ENCODE data around the gene TFF3.

The TFF3 gene, protein sequence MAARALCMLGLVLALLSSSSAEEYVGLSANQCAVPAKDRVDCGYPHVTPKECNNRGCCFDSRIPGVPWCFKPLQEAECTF

DNA sequence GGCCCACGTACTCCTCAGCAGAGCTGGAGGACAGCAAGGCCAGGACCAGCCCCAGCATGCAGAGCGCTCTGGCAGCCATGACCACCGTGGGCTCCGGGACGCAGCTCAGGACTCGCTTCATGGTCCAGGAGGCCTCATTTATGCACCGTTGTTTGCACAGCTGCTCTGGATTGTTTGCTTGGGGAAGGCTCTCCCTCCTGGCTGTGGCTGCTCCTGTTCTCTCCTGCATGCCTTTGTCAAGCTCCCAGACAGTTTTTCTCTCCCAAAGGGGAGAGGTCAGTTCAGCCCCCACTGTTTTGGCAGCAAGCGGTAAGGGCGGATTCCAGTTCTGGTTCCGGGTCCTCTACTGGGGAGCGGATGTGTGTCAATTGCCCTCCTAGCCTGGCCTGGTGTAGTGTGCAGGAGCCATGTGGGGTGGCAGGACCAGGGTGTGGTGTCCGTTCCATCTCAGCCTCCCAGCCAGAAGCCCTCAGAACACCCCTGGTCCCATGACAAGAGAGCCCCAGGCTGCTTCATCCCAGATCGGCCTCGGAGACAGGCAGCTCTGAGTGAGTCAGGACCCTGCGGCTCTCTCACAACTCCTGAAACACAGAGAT lies at the start of gene TFF3:
TFF3 (minus strand) TSS at position 114 of the 596 bp plus-strand sequence; CDS start at position 79, 35 bp downstream.
- Mint-ChIP-seq H3K4me3 (no peak within 1 kb of the TSS), H3K27ac (no peak within 1 kb of the TSS), H3K27me3 (no peaks in the 10 kb centered on the region), H3K4me1 (ENCODE audit: low read depth) (peaks cover 10% of the 10 kb centered on the region), H3K36me3 (ENCODE audit: low read depth) (no peaks in the 10 kb centered on the region), H3K9me3 (no peaks in the 10 kb centered on the region)

DNA sequence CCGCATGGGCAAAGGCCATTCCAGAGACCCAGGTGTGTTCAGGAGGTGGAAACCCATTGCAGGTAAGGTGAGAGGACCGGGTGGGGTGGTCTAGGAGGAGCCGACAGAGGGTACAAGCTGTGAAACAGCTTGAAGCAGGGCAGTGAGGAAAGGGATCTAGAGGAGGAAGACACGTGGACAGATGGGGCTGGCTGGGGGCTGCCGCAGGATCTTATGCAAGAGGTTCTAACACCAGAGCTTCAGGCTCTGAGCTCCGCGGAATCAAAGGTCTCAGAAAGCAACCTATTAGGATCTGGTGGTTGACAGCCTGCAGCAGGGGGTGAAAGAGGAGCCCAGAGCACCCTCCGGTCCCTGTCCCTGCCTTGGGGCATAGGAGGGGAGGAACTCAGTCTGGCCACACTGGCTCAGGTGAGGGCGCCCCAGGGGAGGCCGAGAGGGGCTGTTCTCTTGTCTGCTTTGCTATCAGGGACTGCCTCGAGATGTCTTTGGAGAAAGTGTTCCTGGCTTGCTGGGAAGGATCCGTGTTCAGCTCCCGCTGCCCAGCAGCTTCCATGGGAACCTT lies 49.2 kb upstream of the TFF3 start:
- peaks cover 14% of the 10 kb centered on the region for H3K4me1 Mint-ChIP-seq (ENCODE audit: low read depth)
- no peaks in the 10 kb centered on the region for H3K36me3 Mint-ChIP-seq (ENCODE audit: low read depth)
- no peaks in the 10 kb centered on the region for H3K9me3 Mint-ChIP-seq
- H3K27me3 Mint-ChIP-seq: peaks cover 4% of the 10 kb centered on the region
- peak overlapping the region; percentile 3 for H3K27ac Mint-ChIP-seq
- no peak overlapping the region for H3K4me3 Mint-ChIP-seq

DNA sequence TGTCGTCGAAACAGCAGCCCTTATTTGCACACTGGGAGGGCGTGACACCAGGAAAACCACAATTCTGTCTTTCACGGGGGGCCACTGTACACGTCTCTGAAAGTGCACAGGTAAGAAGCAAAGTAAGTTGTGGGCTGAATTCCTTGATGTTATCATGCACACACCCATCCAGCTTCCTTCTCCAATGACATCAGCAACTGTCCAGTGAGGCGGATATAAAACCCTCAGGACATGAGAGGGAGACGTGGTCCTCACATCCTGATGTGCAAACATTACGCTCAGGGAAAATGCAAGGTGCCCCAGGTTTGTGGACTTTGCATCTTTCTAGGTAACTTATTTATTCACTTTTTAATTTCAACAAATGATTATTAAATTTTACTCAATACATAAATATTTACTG lies 48.1 kb upstream of the TFF3 start:
- Mint-ChIP-seq H3K4me3 (no peak overlapping the region), H3K27ac (no peak overlapping the region), H3K36me3 (ENCODE audit: low read depth) (no peaks in the 10 kb centered on the region), H3K4me1 (ENCODE audit: low read depth) (peaks cover 13% of the 10 kb centered on the region), H3K9me3 (no peaks in the 10 kb centered on the region), H3K27me3 (peaks cover 7% of the 10 kb centered on the region)

DNA sequence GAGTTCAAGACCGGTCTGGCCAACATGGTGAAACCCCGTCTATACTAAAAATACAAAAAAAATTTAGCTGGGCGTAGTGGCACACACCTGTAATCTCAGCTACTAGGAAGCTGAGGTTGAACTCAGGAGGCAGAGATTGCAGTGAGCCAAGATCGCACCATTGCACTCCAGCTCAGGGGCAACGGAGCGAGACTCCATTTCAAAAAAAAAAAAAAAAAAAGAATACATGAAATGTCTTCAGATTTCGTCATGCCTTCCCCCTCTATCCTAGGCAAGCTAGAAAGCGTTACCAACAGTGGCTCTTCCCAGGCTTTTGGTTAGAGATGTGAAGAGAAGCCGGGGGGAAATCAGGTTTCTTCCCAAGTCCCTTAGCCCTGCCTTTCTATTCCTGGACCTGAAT lies 47.5 kb upstream of the TFF3 start:
- Mint-ChIP-seq H3K4me1 (ENCODE audit: low read depth) (peaks cover 9% of the 10 kb centered on the region), H3K4me3 (no peak overlapping the region), H3K9me3 (no peaks in the 10 kb centered on the region), H3K36me3 (ENCODE audit: low read depth) (no peaks in the 10 kb centered on the region), H3K27ac (no peak overlapping the region), H3K27me3 (peaks cover 7% of the 10 kb centered on the region)

DNA sequence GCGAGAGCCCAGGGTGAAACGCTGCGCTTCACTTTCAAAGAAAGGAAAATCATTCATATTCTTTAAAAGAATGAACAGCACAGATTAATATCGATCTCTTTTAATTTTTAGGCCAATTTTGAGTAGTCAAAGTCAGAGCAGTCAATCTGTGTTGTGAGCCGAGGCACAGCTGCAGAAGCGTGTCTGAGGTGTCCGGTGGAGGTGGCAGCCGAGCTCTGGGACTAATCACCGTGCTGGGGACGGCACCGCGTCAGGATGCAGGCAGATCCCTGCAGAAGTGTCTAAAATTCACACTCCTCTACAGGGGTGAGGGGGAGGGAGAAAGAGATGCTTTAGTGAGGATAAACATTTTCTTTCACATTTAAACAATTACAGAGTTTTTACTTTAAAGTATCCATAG lies 47.0 kb upstream of the TFF3 start:
- Mint-ChIP-seq H3K4me1 (ENCODE audit: low read depth) (peaks cover 9% of the 10 kb centered on the region), H3K36me3 (ENCODE audit: low read depth) (no peaks in the 10 kb centered on the region), H3K4me3 (no peak overlapping the region), H3K9me3 (no peaks in the 10 kb centered on the region), H3K27me3 (peaks cover 7% of the 10 kb centered on the region), H3K27ac (no peak overlapping the region)

DNA sequence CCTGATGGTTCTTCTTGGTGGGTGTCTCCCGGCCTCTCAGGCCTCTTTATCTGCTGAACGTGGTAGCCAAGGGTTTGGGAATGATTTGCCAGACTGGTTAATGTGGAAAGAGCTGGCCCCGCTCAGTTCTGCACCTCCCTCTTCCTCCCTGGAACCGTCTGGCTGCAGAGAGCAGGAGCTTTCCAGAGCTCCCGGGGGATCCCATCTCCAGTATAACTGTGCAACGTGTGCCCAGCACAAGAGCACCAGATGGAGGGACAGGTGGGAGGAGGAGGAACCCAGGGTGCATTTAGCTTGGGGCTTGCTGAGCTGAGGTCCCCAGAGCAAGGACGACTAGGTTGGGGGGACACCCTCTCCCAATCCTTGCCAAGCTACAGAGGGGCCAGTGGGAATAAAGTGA lies 46.1 kb upstream of the TFF3 start:
- no peak overlapping the region for H3K4me3 Mint-ChIP-seq
- H3K36me3 Mint-ChIP-seq (ENCODE audit: low read depth): no peaks in the 10 kb centered on the region
- peaks cover 9% of the 10 kb centered on the region for H3K4me1 Mint-ChIP-seq (ENCODE audit: low read depth)
- H3K9me3 Mint-ChIP-seq: no peaks in the 10 kb centered on the region
- H3K27ac Mint-ChIP-seq: no peak overlapping the region
- peaks cover 7% of the 10 kb centered on the region for H3K27me3 Mint-ChIP-seq

DNA sequence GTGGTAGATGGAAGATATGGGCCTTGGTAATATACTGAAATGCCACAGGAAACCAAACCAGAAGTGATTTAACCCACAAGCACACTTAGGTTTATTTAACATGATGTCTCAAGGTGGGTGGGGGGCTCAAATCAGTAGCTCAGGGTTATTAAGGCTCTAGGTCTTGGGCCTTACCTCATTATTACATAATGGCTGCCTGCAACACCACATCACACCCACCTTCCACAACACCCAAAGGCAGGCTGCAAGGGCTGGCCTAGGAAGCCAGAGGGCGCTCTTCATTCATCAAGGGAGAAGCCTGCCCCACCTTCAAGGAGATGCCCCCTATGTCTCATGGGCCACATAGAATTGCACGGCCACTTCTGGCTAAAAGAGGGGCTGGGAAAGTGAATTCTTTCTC lies 45.1 kb upstream of the TFF3 start:
- Mint-ChIP-seq H3K4me3 (no peak overlapping the region), H3K9me3 (peaks cover 3% of the 10 kb centered on the region), H3K4me1 (ENCODE audit: low read depth) (peaks cover 9% of the 10 kb centered on the region), H3K27me3 (peaks cover 7% of the 10 kb centered on the region), H3K36me3 (ENCODE audit: low read depth) (no peaks in the 10 kb centered on the region), H3K27ac (no peak overlapping the region)

DNA sequence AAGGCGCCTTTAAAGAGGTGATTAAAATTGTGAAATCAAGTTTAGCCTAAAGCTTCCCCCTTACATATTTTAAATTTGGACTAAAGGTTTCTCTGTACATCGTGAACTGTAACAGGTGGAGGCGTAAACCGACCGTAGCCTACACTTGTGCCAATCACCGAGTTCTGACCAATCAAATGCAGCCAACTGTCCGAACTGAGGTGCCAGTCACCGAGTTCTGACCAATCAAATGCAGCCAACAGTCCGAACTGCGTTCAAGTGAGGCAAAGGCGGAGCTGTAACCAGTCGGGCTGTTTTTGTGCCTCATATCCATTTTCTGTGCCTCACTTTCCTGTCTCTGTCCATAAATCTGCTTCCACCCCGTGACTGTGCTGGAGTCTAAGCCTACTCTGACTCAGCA lies 43.7 kb upstream of the TFF3 start:
- Mint-ChIP-seq H3K9me3 (peaks cover 10% of the 10 kb centered on the region), H3K27ac (no peak overlapping the region), H3K36me3 (ENCODE audit: low read depth) (no peaks in the 10 kb centered on the region), H3K27me3 (peaks cover 7% of the 10 kb centered on the region), H3K4me3 (no peak overlapping the region), H3K4me1 (ENCODE audit: low read depth) (peaks cover 9% of the 10 kb centered on the region)

DNA sequence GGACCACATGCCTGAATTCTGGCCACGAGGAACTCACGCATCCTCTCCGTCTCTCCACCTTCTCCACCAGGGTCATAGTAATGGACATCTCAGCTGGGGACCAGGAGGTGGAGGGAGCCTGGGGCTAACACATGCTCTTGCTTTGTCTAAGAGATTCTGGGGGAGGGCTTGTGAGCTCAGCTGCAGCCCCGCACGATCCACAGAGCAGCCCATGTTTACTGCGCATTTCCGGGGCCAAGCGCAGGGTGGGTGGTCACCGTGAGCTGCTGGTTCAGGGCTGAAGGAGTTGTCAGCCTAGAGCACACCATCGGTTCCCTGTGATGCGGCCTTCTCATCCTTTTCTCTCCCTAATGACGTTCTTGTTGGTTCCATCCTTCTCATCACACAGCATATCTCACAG lies 43.1 kb upstream of the TFF3 start:
- Mint-ChIP-seq H3K9me3 (peaks cover 16% of the 10 kb centered on the region), H3K4me3 (no peak overlapping the region), H3K4me1 (ENCODE audit: low read depth) (peaks cover 8% of the 10 kb centered on the region), H3K27ac (no peak overlapping the region), H3K27me3 (peaks cover 11% of the 10 kb centered on the region), H3K36me3 (ENCODE audit: low read depth) (no peaks in the 10 kb centered on the region)

DNA sequence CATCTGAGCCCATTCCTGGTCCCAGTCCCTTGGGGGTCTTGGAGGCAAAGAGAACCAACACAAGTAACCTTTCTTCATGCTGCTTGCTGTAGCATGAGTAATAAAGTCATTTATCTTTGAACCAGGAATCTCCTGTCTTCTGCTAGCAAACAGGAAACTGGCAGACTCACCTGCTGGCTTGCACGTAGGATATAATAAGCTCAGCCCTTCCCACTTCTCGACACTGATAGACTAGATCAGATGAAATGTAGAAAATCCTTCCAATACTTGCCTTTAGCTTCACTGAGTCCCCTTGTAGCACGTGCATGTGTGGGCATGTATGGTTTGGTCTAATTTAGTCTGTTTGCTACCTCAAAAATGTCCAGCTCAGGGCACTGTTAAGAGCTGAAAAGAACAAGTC lies 42.1 kb upstream of the TFF3 start:
- H3K27ac Mint-ChIP-seq: no peak overlapping the region
- H3K36me3 Mint-ChIP-seq (ENCODE audit: low read depth): no peaks in the 10 kb centered on the region
- no peak overlapping the region for H3K4me3 Mint-ChIP-seq
- H3K9me3 Mint-ChIP-seq: peaks cover 16% of the 10 kb centered on the region
- H3K27me3 Mint-ChIP-seq: peaks cover 11% of the 10 kb centered on the region
- H3K4me1 Mint-ChIP-seq (ENCODE audit: low read depth): peaks cover 3% of the 10 kb centered on the region

DNA sequence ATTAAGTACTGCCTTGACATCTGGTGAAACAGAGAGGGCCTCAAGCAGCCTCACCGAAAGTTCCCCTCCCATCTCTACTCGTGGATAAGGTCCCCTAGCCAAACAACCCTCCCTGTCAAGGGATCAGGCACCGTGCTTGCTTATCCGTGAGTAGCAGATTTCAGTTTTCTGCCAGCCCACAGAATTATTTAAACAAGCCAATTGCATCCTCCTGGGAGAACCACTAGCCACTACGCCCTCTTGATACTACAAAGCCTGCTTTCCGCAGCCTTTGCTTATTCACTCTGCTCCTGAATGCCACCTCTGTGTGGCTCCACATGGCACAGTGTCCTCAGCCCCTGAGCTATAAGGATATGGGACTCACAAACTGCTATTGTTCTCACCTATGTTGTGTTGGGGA lies 41.4 kb upstream of the TFF3 start:
- no peaks in the 10 kb centered on the region for H3K36me3 Mint-ChIP-seq (ENCODE audit: low read depth)
- H3K27me3 Mint-ChIP-seq: peaks cover 8% of the 10 kb centered on the region
- H3K27ac Mint-ChIP-seq: no peak overlapping the region
- H3K4me1 Mint-ChIP-seq (ENCODE audit: low read depth): peaks cover 3% of the 10 kb centered on the region
- no peak overlapping the region for H3K4me3 Mint-ChIP-seq
- H3K9me3 Mint-ChIP-seq: peaks cover 16% of the 10 kb centered on the region

DNA sequence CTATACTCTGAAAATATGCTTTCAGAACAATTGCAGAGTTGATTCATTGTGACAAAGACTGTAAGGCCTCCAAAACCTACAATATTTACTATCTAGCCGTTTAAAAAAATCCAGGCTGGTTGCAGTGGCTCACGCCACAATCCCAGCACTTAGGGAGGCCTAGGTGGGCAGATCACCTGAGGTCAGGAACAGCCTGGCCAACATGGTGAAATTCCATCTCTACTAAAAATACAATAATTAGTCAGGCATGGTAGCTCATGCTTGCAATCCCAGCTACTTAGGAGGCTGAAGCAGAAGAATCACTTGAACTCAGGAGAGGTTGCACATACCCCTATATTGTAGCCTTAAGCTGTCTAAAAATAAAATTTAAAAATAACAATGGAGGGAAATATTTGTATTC lies 40.8 kb upstream of the TFF3 start:
- H3K9me3 Mint-ChIP-seq: peaks cover 16% of the 10 kb centered on the region

DNA sequence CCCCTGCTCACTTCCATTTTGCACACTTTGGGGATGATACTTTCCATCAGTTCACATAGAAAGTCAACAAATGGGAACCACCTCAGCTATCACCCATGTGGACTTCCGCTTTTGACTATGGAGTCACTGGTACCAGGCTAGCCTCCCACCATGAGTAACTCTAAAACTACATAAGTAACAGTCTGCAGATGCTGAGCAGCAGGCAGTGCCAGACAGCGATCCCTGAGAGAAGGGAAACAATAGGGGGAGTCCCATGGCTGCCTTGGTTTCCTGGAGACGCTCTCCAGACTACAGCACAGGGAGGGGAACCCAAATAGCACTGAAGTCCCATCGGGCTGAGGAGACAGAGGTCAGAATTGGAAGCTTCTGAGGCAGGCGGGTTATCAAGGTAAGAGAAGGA lies 38.4 kb upstream of the TFF3 start:
- Mint-ChIP-seq H3K27ac (no peak overlapping the region), H3K36me3 (ENCODE audit: low read depth) (no peaks in the 10 kb centered on the region), H3K9me3 (peaks cover 16% of the 10 kb centered on the region)

More for the DNA sequence above, 40.8 kb upstream of the TFF3 start:
- H3K4me1 Mint-ChIP-seq (ENCODE audit: low read depth): peaks cover 3% of the 10 kb centered on the region
- H3K27ac Mint-ChIP-seq: no peak overlapping the region
- H3K27me3 Mint-ChIP-seq: peaks cover 8% of the 10 kb centered on the region
- no peaks in the 10 kb centered on the region for H3K36me3 Mint-ChIP-seq (ENCODE audit: low read depth)
- H3K4me3 Mint-ChIP-seq: no peak overlapping the region

DNA sequence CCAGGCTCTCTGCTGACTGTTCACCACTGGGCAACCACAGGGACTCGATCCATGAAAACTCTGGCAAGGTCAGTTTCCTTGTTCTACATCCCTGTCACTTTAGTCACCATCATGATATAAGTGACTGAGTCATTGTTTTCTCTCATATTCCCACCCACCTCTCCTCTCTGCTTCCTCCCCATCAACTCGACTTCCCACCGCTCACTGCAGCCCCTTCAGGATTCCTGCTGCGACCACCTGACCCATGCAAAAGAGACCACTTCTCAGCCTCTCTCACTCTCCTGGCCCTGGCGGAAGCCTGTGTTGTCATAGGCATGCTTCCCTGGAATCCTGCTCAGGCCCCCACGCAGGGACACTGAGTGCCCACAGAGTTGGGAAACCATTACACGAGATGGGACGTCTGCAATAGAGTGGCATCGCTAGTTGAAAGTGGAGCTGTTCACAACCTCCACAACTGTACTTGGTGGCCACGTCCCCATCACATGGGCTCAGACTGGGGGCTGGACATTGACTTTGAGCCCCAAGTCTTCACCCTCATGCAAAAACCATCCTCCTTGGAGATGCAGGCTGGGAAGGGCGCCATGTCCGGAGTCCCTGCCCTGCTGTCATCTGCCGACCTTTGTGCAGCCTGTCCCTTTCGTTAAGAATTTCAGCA lies 37.4 kb upstream of the TFF3 start:
- peaks cover 4% of the 10 kb centered on the region for H3K27me3 Mint-ChIP-seq
- no peaks in the 10 kb centered on the region for H3K4me1 Mint-ChIP-seq (ENCODE audit: low read depth)
- H3K36me3 Mint-ChIP-seq (ENCODE audit: low read depth): no peaks in the 10 kb centered on the region
- no peak overlapping the region for H3K4me3 Mint-ChIP-seq
- peaks cover 16% of the 10 kb centered on the region for H3K9me3 Mint-ChIP-seq
- no peak overlapping the region for H3K27ac Mint-ChIP-seq

More for the DNA sequence above, 38.4 kb upstream of the TFF3 start:
- H3K4me1 Mint-ChIP-seq (ENCODE audit: low read depth): no peaks in the 10 kb centered on the region
- peaks cover 7% of the 10 kb centered on the region for H3K27me3 Mint-ChIP-seq
- no peak overlapping the region for H3K4me3 Mint-ChIP-seq

DNA sequence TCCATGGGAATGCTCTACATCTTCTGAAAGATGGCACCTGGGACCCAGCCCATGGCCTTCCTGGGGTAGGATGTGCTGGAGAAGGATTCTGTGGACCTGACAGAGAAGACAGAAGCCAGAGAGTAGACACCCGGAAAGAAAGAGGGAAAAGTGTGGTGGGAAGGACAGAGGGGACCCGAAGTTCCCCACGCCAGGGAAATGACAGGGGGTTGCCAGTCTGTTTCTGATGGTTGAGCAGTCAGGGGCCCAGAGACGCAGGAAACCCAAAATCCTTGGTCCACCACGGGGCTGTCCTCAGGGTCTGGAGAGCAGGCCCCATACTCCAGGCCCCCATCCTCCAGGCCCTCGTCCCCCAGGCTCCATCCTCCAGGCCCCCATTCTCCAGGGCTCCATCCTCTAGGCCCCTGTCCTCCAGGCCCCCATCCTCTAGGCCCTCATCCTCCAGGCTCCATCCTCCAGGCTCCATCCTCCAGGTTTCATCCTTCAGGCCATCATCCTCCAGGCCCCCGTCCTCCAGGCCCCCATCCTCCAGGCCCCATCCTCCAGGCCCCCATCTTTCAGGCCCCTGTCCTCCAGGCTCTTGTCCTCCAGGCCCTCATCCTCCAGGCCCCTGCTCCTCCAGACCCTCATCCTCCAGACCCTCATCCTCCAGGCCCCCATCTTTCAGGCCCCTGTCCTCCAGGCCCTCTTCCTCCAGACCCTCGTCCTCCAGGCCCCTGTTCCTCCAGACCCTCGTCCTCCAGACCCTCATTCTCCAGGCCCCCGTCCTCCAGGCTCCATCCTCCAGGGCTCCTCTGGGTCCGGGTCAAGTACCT lies 36.6 kb upstream of the TFF3 start:
- peaks cover 16% of the 10 kb centered on the region for H3K9me3 Mint-ChIP-seq
- H3K27ac Mint-ChIP-seq: no peak overlapping the region
- no peaks in the 10 kb centered on the region for H3K36me3 Mint-ChIP-seq (ENCODE audit: low read depth)
- H3K4me3 Mint-ChIP-seq: no peak overlapping the region
- peaks cover 4% of the 10 kb centered on the region for H3K27me3 Mint-ChIP-seq
- H3K4me1 Mint-ChIP-seq (ENCODE audit: low read depth): no peaks in the 10 kb centered on the region

Measured in stimulated activated naive CD8-positive, alpha-beta T cell treated with anti-CD3 and anti-CD28 coated beads, Interleukin-15, Interleukin-2, amounts not matched to agents 100 ng/mL and 50 ng/mL, for 24 hours (primary cell).